Lower leg skin (tissue), 3 donors: ENCODE results near the gene MAP3K15.

Experiments
- CTCF ChIP-seq, 3 donors: fragments of 450-650 bp; IDR thresholded peaks; one replicate each; pipeline ENCODE4 v1.5.1; 2016; ENCODE audit warnings: antibody characterized with exemption in 3 of 3, mild to moderate bottlenecking in 3 of 3, moderate library complexity in 2 of 3
- POLR2A ChIP-seq, 2 donors: fragments of 450-650 bp; IDR thresholded peaks; one replicate each; pipeline ENCODE4 v1.6.1; 2016 to 2017; ENCODE audit warnings: antibody characterized with exemption in 2 of 2, mild to moderate bottlenecking in 1 of 2, moderate library complexity in 1 of 2

- TF ChIP-seq POLR2A (IDR thresholded peaks at IDR 0.05) (no peak), CTCF (IDR thresholded peaks at IDR 0.05) (no peak)
These were observed 68.9 kb downstream of the MAP3K15 start for GRCh38 chrX:19446397-19446796.
